ENCODE measurements around the gene ATP8A2.

ATP8A2 gene

GRCh38 chr13:25901460-25902376, 529.9 kb downstream of the ATP8A2 start:
- peak; percentile 32 for DNase-seq

- no peak for DNase-seq
Observed at GRCh38 chr13:25902455-25902854, 530.7 kb downstream of the ATP8A2 start.

GRCh38 chr13:25902891-25903341, 531.1 kb downstream of the ATP8A2 start:
- DNase-seq = peak; percentile 22

GRCh38 chr13:25904830-25905229, 533.1 kb downstream of the ATP8A2 start:
- no peak for DNase-seq

GRCh38 chr13:25905611-25906010, 533.8 kb downstream of the ATP8A2 start:
- no peak for DNase-seq

- DNase-seq = no peak
Observed at GRCh38 chr13:25906191-25906661, 534.5 kb downstream of the ATP8A2 start.

GRCh38 chr13:25908366-25908765, 536.6 kb downstream of the ATP8A2 start:
- no peak for DNase-seq

- no peak for DNase-seq
Observed at GRCh38 chr13:25910243-25910642, 538.5 kb downstream of the ATP8A2 start.

GRCh38 chr13:25910991-25911419, 539.2 kb downstream of the ATP8A2 start:
- DNase-seq = no peak

- DNase-seq = no peak
Observed at GRCh38 chr13:25912961-25913360, 541.2 kb downstream of the ATP8A2 start.

GRCh38 chr13:25915840-25916518, 544.2 kb downstream of the ATP8A2 start:
- no peak for DNase-seq

GRCh38 chr13:25920277-25920676, 548.5 kb downstream of the ATP8A2 start:
- no peak for DNase-seq

GRCh38 chr13:25920931-25921330, 549.2 kb downstream of the ATP8A2 start:
- DNase-seq = no peak

- no peak for DNase-seq
Observed at GRCh38 chr13:25922376-25922775, 550.6 kb downstream of the ATP8A2 start.

GRCh38 chr13:25923217-25924085, 551.7 kb downstream of the ATP8A2 start:
- no peak for DNase-seq

GRCh38 chr13:25927363-25927762, 555.6 kb downstream of the ATP8A2 start:
- no peak for DNase-seq

GRCh38 chr13:25927932-25928331, 556.2 kb downstream of the ATP8A2 start:
- no peak for DNase-seq

- no peak for DNase-seq
Observed at GRCh38 chr13:25928941-25929505, 557.2 kb downstream of the ATP8A2 start.

- no peak for DNase-seq
Observed at GRCh38 chr13:25929816-25930215, 558.0 kb downstream of the ATP8A2 start.

GRCh38 chr13:25930653-25931052, 558.9 kb downstream of the ATP8A2 start:
- DNase-seq = no peak

GRCh38 chr13:25932365-25932764, 560.6 kb downstream of the ATP8A2 start:
- no peak for DNase-seq

GRCh38 chr13:25933520-25933919, 561.7 kb downstream of the ATP8A2 start:
- no peak for DNase-seq

- no peak for DNase-seq
Observed at GRCh38 chr13:25934127-25934526, 562.4 kb downstream of the ATP8A2 start.

Measured in stimulated activated CD4-positive, alpha-beta T cell treated with anti-CD3 and anti-CD28 coated beads, Interleukin-15, amount 100 ng/mL, for 24 hours (primary cell).